Endothelial cell (in vitro differentiated cells): ENCODE results near the gene AUTS2. TPM values are rescaled to one million over a fixed set of nuclear protein-coding genes. Genes with fewer than 3 reads are reported as not detected.
"Not testable (repeated sequence)": the region's sequence is repeated elsewhere in the genome, so short reads cannot be mapped to it uniquely, and the experiment has no call there.

Experiments used
- DNase-seq: peaks from one replicate; pipeline ENCODE4 v3.0.0; 2021; ENCODE audit warnings: low spot score
- H3K27ac Mint-ChIP-seq: one replicate; pipeline ENCODE4 v1.8.0; 2021; ENCODE audit warnings: mixed read lengths, inconsistent platforms; ENCODE audit not compliant: unreplicated experiment
- H3K27me3 Mint-ChIP-seq: one replicate; pipeline ENCODE4 v1.8.0; 2021; ENCODE audit warnings: mild to moderate bottlenecking, moderate library complexity, mixed read lengths, inconsistent platforms; ENCODE audit not compliant: unreplicated experiment
- H3K36me3 Mint-ChIP-seq: one replicate; pipeline ENCODE4 v1.8.0; 2021; ENCODE audit warnings: mild to moderate bottlenecking, low read depth, mixed read lengths, inconsistent platforms; ENCODE audit not compliant: unreplicated experiment
- H3K4me1 Mint-ChIP-seq: one replicate; pipeline ENCODE4 v1.8.0; 2021; ENCODE audit warnings: mild to moderate bottlenecking, mixed read lengths, inconsistent platforms; ENCODE audit not compliant: unreplicated experiment
- H3K4me3 Mint-ChIP-seq: one replicate; pipeline ENCODE4 v1.8.0; 2021; ENCODE audit warnings: mild to moderate bottlenecking, mixed read lengths, inconsistent platforms; ENCODE audit not compliant: unreplicated experiment
- H3K9me3 Mint-ChIP-seq: one replicate; pipeline ENCODE4 v1.8.0; 2021; ENCODE audit warnings: mixed read lengths, inconsistent platforms; ENCODE audit not compliant: unreplicated experiment
- CTCF ChIP-seq: fragments of 200-600 bp; sonication (generic); IDR thresholded peaks from one replicate; pipeline ENCODE4 v1.5.0; 2021; ENCODE audit warnings: antibody characterized with exemption; ENCODE audit not compliant: unreplicated experiment
- total RNA-seq: library from RNA; stranded (reverse); fragmentation: NEBNext Ultra II Directional; extraction: Animal tissue kit (Norgen Biotek cat#: 25700); gene quantifications from one replicate; pipeline ENCODE4 v1.2.1, GENCODE V29; 2021; ENCODE audit not compliant: unreplicated experiment

AUTS2 gene
- total RNA-seq, 1 donor from 2014 or later: 103 TPM

GRCh38 chr7:70726951-70727378 lies 1128.7 kb downstream of the AUTS2 start:
- Mint-ChIP-seq H3K4me1 (peaks cover 26% of the 10 kb centered on the region), H3K36me3 (peaks cover 8% of the 10 kb centered on the region), H3K27ac (no peak overlapping the region), H3K27me3 (peaks cover 3% of the 10 kb centered on the region), H3K9me3 (no peaks in the 10 kb centered on the region), H3K4me3 (no peak overlapping the region)
- DNase-seq: no peak
- TF ChIP-seq CTCF: no peak

GRCh38 chr7:70727861-70728260 lies 1129.6 kb downstream of the AUTS2 start:
- DNase-seq: no peak
- no peak overlapping the region for H3K4me3 Mint-ChIP-seq
- TF ChIP-seq CTCF: no peak
- no peak overlapping the region for H3K27ac Mint-ChIP-seq
- no peaks in the 10 kb centered on the region for H3K9me3 Mint-ChIP-seq
- H3K36me3 Mint-ChIP-seq: peaks cover 8% of the 10 kb centered on the region
- H3K4me1 Mint-ChIP-seq: peaks cover 26% of the 10 kb centered on the region
- H3K27me3 Mint-ChIP-seq: peaks cover 6% of the 10 kb centered on the region

GRCh38 chr7:70728872-70729552 lies 1130.7 kb downstream of the AUTS2 start:
- DNase-seq: no peak
- Mint-ChIP-seq H3K27me3 (peaks cover 6% of the 10 kb centered on the region), H3K4me3 (no peak overlapping the region), H3K9me3 (no peaks in the 10 kb centered on the region), H3K27ac (peak overlapping the region; percentile 83), H3K4me1 (peaks cover 21% of the 10 kb centered on the region), H3K36me3 (peaks cover 8% of the 10 kb centered on the region)
- no peak for TF ChIP-seq CTCF

- not testable (repeated sequence) for H3K27me3 Mint-ChIP-seq, H3K4me3 Mint-ChIP-seq, DNase-seq, H3K36me3 Mint-ChIP-seq, H3K9me3 Mint-ChIP-seq, H3K27ac Mint-ChIP-seq
- peaks cover 25% of the 10 kb centered on the region for H3K4me1 Mint-ChIP-seq
Observed at GRCh38 chr7:70729553-70730157, 1131.4 kb downstream of the AUTS2 start.

GRCh38 chr7:70730451-70731110 lies 1132.3 kb downstream of the AUTS2 start:
- Mint-ChIP-seq H3K4me3 (no peak overlapping the region), H3K27me3 (peaks cover 8% of the 10 kb centered on the region), H3K4me1 (peaks cover 32% of the 10 kb centered on the region), H3K27ac (no peak overlapping the region), H3K36me3 (peaks cover 8% of the 10 kb centered on the region), H3K9me3 (no peaks in the 10 kb centered on the region)
- TF ChIP-seq CTCF: no peak
- DNase-seq: no peak
